Activated CD8-positive, alpha-beta T cell treated with anti-CD3 and anti-CD28 coated beads for 36 hours (primary cell): ENCODE measurements around the gene FMC1. TPM values are rescaled to one million over a fixed set of nuclear protein-coding genes. Genes with fewer than 3 reads are reported as not detected.
"Not testable (repeated sequence)": the region's sequence is repeated elsewhere in the genome, so short reads cannot be mapped to it uniquely, and the experiment has no call there.

ENCODE experiments used
- ATAC-seq: fragments of 200-7000 bp; cut with Tn5 transposase; one replicate; pipeline ENCODE4 v1.10.0; 2021; ENCODE audit warnings: mild to moderate bottlenecking, moderate library complexity
- CTCF ChIA-PET: fragments of 350-600 bp; sonication (Branson Sonifier 250); formaldehyde crosslinking; loops from one replicate; lab custom pipeline; 2021; ENCODE audit warnings: antibody characterized with exemption; lab: Charles Lee
- POLR2A ChIA-PET: fragments of 350-600 bp; sonication (Branson Sonifier 250); formaldehyde crosslinking; loops from one replicate; lab custom pipeline; 2021; ENCODE audit warnings: antibody characterized with exemption; lab: Charles Lee
- DNase-seq: peaks from one replicate; pipeline ENCODE4 v3.0.0-alpha.2; 2020
- H3K27ac Mint-ChIP-seq: one replicate; pipeline ENCODE4 v1.8.0; 2021; ENCODE audit warnings: mild to moderate bottlenecking, mixed read lengths
- H3K27me3 Mint-ChIP-seq: one replicate; pipeline ENCODE4 v1.8.0; 2021; ENCODE audit warnings: mixed read lengths
- H3K36me3 Mint-ChIP-seq: one replicate; pipeline ENCODE4 v1.8.0; 2021; ENCODE audit warnings: low read depth, mixed read lengths
- H3K4me1 Mint-ChIP-seq: one replicate; pipeline ENCODE4 v1.8.0; 2021; ENCODE audit warnings: low read depth, mixed read lengths
- H3K4me3 Mint-ChIP-seq: one replicate; pipeline ENCODE4 v1.8.0; 2021; ENCODE audit warnings: mild to moderate bottlenecking, moderate library complexity, mixed read lengths
- H3K9me3 Mint-ChIP-seq: one replicate; pipeline ENCODE4 v1.8.0; 2021; ENCODE audit warnings: mixed read lengths
- intact Hi-C: fragments of 100-400 bp; cut with micrococcal nuclease; formaldehyde crosslinking; loops from one replicate; pipeline ENCODE4 v1.10.0; 2022
- total RNA-seq, 2 experiments: library from RNA; stranded (reverse); gene quantifications; one replicate each; pipeline ENCODE4 v1.2.3, GENCODE V29; 2021
- TF ChIP-seq, protein P1 (sequence below): fragments of 200-600 bp; IDR thresholded peaks from one replicate; pipeline ENCODE4 v1.8.0; 2022; ENCODE audit warnings: antibody characterized with exemption, mild to moderate bottlenecking

Gene FMC1
- total RNA-seq, 2 experiments from 2014 or later = 9.9 to 12.6 TPM

DNA sequence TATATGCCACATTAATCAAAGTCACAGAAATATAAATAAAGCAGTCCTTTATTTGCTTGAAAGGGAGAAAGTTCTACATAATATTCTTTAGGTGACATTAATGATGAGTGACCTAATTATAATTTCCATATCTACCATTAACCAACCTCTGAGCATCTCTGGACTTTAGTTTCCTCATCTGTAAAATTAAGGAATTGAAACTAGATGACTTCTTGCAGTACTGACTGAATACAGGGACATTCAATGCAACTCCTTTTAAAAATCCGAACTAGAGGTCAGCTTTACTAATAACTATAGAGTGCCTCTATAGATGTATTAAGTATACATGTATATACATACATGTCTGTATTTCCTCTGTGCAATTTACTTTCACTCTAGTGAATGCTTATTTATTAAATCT is 3.9 kb downstream of the FMC1 start:
- Mint-ChIP-seq H3K9me3 (no peaks in the 10 kb centered on the region), H3K4me1 (peaks cover 19% of the 10 kb centered on the region), H3K36me3 (peaks cover 25% of the 10 kb centered on the region), H3K27ac (no peak overlapping the region), H3K4me3 (no peak overlapping the region), H3K27me3 (peaks cover 3% of the 10 kb centered on the region)
- ATAC-seq (no peak), DNase-seq (no peak)
- intact Hi-C loops = loop anchor here (10.0 kb wide), 1 partner anchor 330 kb away; no protein-coding TSS in a partner anchor
- TF ChIP-seq, protein P1, sequence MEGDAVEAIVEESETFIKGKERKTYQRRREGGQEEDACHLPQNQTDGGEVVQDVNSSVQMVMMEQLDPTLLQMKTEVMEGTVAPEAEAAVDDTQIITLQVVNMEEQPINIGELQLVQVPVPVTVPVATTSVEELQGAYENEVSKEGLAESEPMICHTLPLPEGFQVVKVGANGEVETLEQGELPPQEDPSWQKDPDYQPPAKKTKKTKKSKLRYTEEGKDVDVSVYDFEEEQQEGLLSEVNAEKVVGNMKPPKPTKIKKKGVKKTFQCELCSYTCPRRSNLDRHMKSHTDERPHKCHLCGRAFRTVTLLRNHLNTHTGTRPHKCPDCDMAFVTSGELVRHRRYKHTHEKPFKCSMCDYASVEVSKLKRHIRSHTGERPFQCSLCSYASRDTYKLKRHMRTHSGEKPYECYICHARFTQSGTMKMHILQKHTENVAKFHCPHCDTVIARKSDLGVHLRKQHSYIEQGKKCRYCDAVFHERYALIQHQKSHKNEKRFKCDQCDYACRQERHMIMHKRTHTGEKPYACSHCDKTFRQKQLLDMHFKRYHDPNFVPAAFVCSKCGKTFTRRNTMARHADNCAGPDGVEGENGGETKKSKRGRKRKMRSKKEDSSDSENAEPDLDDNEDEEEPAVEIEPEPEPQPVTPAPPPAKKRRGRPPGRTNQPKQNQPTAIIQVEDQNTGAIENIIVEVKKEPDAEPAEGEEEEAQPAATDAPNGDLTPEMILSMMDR = no peak
- ChIA-PET CTCF (no interaction called here), POLR2A (interaction anchor here (0.6 to 6.2 kb wide), 4 partner anchors 8 to 918 kb away, joined by 3 to 39 read pairs (median 4); partner anchors contain the start of gene LUC7L2)

DNA sequence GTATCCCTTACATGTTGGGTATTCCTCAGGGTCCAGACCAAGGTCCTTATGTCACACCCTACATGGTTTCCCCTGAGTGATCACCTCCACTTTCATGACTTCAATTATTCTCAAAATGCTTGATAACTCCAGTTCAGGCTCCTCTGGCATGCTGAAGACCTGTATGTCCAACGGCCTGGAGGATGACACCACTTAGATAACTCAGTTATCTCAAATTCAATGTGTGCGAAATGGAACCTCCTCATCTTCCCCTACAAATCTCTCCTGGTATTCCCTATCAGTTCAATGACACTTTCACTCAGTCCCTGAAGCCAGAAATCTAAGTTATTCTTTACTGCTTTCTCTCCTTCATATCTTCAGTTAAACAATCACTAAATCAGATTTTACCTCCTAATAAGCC is 9.9 kb downstream of the FMC1 start:
- Mint-ChIP-seq H3K4me3 (no peak overlapping the region), H3K36me3 (peaks cover 25% of the 10 kb centered on the region), H3K9me3 (no peaks in the 10 kb centered on the region), H3K4me1 (peaks cover 5% of the 10 kb centered on the region), H3K27ac (no peak overlapping the region), H3K27me3 (no peaks in the 10 kb centered on the region)
- POLR2A ChIA-PET = no interaction called here
- intact Hi-C loops = no loop called here
- ATAC-seq (no peak), DNase-seq (no peak)
- TF ChIP-seq, protein P1 = no peak
- CTCF ChIA-PET = no interaction called here

DNA sequence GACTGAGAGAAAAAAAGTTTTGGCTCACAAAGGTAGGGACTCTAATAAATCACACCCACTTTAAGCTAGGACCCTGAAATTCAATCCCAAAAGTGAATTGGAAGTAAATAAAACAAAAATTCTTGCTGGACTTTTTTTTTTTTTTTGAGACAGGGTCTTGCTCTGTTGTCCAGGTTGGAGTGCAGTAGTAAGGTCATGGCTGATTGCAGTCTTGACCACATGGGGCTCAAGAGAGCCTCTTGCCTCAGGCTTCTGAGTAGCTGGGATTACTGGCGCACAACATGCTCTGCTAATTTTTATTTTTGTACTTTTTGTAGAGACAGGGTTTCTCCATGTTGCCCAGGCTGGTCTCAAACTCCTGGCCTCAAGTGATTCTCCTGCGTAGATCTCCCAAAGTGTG is 13.6 kb downstream of the FMC1 start:
- no peaks in the 10 kb centered on the region for H3K27me3 Mint-ChIP-seq
- peaks cover 15% of the 10 kb centered on the region for H3K4me1 Mint-ChIP-seq
- H3K4me3 Mint-ChIP-seq = no peak overlapping the region
- no peak for ATAC-seq
- TF ChIP-seq, protein P1 = no peak
- no peak for DNase-seq
- peaks cover 25% of the 10 kb centered on the region for H3K36me3 Mint-ChIP-seq
- intact Hi-C loops = loop anchor here (5.0 kb wide), 1 partner anchor 247 kb away; the partner anchor contains the start of gene ZC3HAV1
- ChIA-PET CTCF (interaction anchor here (1.3 kb wide), 1 partner anchor 11 kb away, joined by 3 read pairs; no protein-coding TSS in a partner anchor), POLR2A (interaction anchor here (0.7 to 1.6 kb wide), 4 partner anchors 15 to 204 kb away, joined by 3 to 4 read pairs (median 3); no protein-coding TSS in a partner anchor)
- H3K27ac Mint-ChIP-seq = no peak overlapping the region
- no peaks in the 10 kb centered on the region for H3K9me3 Mint-ChIP-seq

DNA sequence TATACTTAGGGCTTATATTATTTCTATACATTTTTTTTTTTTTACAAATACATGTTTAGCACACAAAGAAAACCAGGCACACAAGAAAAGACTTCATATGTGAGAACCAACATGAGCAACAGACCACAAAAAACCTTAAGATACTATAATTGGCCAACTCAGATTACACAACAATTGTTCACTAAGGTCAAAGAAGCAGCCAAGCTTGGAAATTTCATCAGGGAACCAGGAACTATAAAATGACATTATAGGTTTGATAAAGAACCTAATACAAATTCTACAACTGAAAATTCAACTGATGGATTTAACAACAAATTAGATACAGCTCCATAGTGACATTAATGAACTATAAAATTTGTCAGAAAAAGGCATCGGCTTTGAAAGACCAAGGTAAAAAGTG is 14.2 kb downstream of the FMC1 start:
- Mint-ChIP-seq H3K4me3 (no peak overlapping the region), H3K27ac (no peak overlapping the region), H3K27me3 (no peaks in the 10 kb centered on the region), H3K9me3 (no peaks in the 10 kb centered on the region), H3K36me3 (peaks cover 23% of the 10 kb centered on the region), H3K4me1 (peaks cover 15% of the 10 kb centered on the region)
- CTCF ChIA-PET = interaction anchor here (1.2 kb wide), 1 partner anchor 12 kb away, joined by 3 read pairs; no protein-coding TSS in a partner anchor
- TF ChIP-seq, protein P1 = no peak
- POLR2A ChIA-PET = interaction anchor here (0.8 to 2.2 kb wide), 5 partner anchors 11 to 31 kb away, joined by 3 to 8 read pairs (median 3); no protein-coding TSS in a partner anchor
- intact Hi-C loops = loop anchor here (5.0 kb wide), 1 partner anchor 248 kb away; the partner anchor contains the start of gene ZC3HAV1
- ATAC-seq = no peak
- DNase-seq = no peak

DNA sequence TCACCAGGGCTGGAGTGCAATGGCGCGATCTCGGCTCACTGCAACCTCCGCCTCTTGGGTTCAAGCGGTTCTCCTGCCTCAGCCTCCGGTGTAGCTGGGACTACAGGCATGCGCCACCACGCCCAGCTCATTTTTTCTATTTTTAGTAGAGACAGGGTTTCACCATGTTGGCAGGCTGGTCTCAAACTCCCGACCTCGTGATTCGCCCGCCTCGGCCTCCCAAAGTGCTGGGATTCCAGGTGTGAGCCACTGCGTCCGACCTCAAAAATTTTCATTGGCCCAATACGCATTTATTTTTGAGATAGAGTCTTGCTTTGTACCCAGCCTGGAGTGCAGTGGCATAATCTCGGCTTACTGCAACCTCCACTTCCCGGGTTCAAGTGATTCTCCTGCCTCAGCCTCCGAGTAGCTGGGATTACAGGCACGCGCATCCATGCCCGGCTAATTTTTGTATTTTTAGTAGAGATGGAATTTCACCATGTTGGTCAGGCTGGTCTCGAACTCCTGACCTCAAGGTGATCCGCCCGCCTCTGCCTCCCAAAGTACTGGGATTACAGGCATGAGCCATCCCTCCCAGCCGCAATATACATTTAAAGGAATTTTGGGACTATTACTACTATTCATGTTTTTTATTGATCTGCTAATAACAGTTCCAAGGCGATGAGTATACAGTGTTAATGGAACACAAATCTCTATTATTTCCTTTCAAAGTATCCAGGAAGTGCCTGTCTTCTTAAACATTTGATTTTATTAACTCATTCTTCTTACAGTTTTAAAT is 16.8 kb downstream of the FMC1 start:
- Mint-ChIP-seq H3K27ac (peak overlapping the region; percentile 98), H3K4me1 (peaks cover 19% of the 10 kb centered on the region), H3K4me3 (peak overlapping the region; percentile 92), H3K36me3 (peaks cover 28% of the 10 kb centered on the region)
- intact Hi-C loops = loop anchor here (5.0 kb wide), 1 partner anchor 251 kb away; the partner anchor contains the start of gene ZC3HAV1
- not testable (repeated sequence) for H3K9me3 Mint-ChIP-seq, ATAC-seq, H3K27me3 Mint-ChIP-seq, DNase-seq
- ChIA-PET CTCF (interaction anchor here (0.7 kb wide), 1 partner anchor 467 kb away, joined by 3 read pairs; no protein-coding TSS in a partner anchor), POLR2A (interaction anchor here (3.2 to 3.9 kb wide), 3 partner anchors 13 to 23 kb away, joined by 7 to 39 read pairs (median 36); partner anchors contain the start of gene FMC1)
